ENCODE measurements around the gene LPP. TPM values are rescaled to one million over a fixed set of nuclear protein-coding genes. Genes with fewer than 3 reads are reported as not detected.
A peak's percentile ranks its signal among the peaks of the same experiment; 100 is the strongest.
"Not testable (repeated sequence)": the region's sequence is repeated elsewhere in the genome, so short reads cannot be mapped to it uniquely, and the experiment has no call there.

The LPP gene
- total RNA-seq, 6 experiments from 2014 or later = 84.1 to 121 (median 102) TPM

GRCh38 chr3:188124184-188124583 lies 29.8 kb upstream of the LPP start:
- H3K4me1 Mint-ChIP-seq (ENCODE audit: low read depth) = peaks cover 25% of the 10 kb centered on the region
- no peak overlapping the region for H3K27ac Mint-ChIP-seq
- TF ChIP-seq CTCF (IDR thresholded peaks at IDR 0.05) = no peak
- H3K4me3 Mint-ChIP-seq = no peak overlapping the region
- no peaks in the 10 kb centered on the region for H3K9me3 Mint-ChIP-seq
- no peaks in the 10 kb centered on the region for H3K36me3 Mint-ChIP-seq (ENCODE audit: low read depth)
- DNase-seq = no peak
- H3K27me3 Mint-ChIP-seq (ENCODE audit: insufficient read depth) = no peaks in the 10 kb centered on the region; the same call in 1 of the 2 replicates

- H3K4me1 Mint-ChIP-seq (ENCODE audit: low read depth) = peaks cover 32% of the 10 kb centered on the region
- no peak overlapping the region; the same call in 1 of the 2 replicates for H3K4me3 Mint-ChIP-seq
- DNase-seq = no peak
- H3K36me3 Mint-ChIP-seq (ENCODE audit: low read depth) = no peaks in the 10 kb centered on the region
- no peaks in the 10 kb centered on the region; the same call in 1 of the 2 replicates for H3K27me3 Mint-ChIP-seq (ENCODE audit: insufficient read depth)
- H3K27ac Mint-ChIP-seq = no peak overlapping the region
- TF ChIP-seq CTCF (IDR thresholded peaks at IDR 0.05) = no peak
- no peaks in the 10 kb centered on the region for H3K9me3 Mint-ChIP-seq
Measured at GRCh38 chr3:188125076-188125475, 28.9 kb upstream of the LPP start.

GRCh38 chr3:188126276-188126675 lies 27.7 kb upstream of the LPP start:
- peak; percentile 28 for DNase-seq
- H3K4me1 Mint-ChIP-seq (ENCODE audit: low read depth) = peaks cover 42% of the 10 kb centered on the region

GRCh38 chr3:188126934-188127333 lies 27.0 kb upstream of the LPP start:
- Mint-ChIP-seq H3K36me3 (ENCODE audit: low read depth) (0 out of 2 replicates have a peak, but pooled peaks cover 4% of the 10 kb centered on the region), H3K4me3 (no peak overlapping the region), H3K4me1 (ENCODE audit: low read depth) (peaks cover 49% of the 10 kb centered on the region), H3K27me3 (ENCODE audit: insufficient read depth) (no peaks in the 10 kb centered on the region), H3K9me3 (no peaks in the 10 kb centered on the region), H3K27ac (no peak overlapping the region)
- DNase-seq = no peak
- TF ChIP-seq CTCF (IDR thresholded peaks at IDR 0.05) = no peak

More at GRCh38 chr3:188126276-188126675, 27.7 kb upstream of the LPP start:
- Mint-ChIP-seq H3K27ac (no peak overlapping the region), H3K36me3 (ENCODE audit: low read depth) (no peaks in the 10 kb centered on the region), H3K4me3 (no peak overlapping the region), H3K9me3 (no peaks in the 10 kb centered on the region), H3K27me3 (ENCODE audit: insufficient read depth) (no peaks in the 10 kb centered on the region)
- TF ChIP-seq CTCF (IDR thresholded peaks at IDR 0.05) = no peak

GRCh38 chr3:188128905-188129304 lies 25.1 kb upstream of the LPP start:
- no peak for DNase-seq
- Mint-ChIP-seq H3K27me3 (ENCODE audit: insufficient read depth) (no peaks in the 10 kb centered on the region), H3K4me1 (ENCODE audit: low read depth) (peaks cover 58% of the 10 kb centered on the region), H3K27ac (no peak overlapping the region), H3K36me3 (ENCODE audit: low read depth) (0 out of 2 replicates have a peak, but pooled peaks cover 5% of the 10 kb centered on the region), H3K9me3 (peaks cover under 1% of the 10 kb centered on the region; the same call in 1 of the 2 replicates), H3K4me3 (no peak overlapping the region)
- TF ChIP-seq CTCF (IDR thresholded peaks at IDR 0.05) = no peak

- not testable (repeated sequence) for H3K27me3 Mint-ChIP-seq (ENCODE audit: insufficient read depth); H3K9me3 Mint-ChIP-seq; H3K4me3 Mint-ChIP-seq; H3K27ac Mint-ChIP-seq; H3K36me3 Mint-ChIP-seq (ENCODE audit: low read depth); DNase-seq
- H3K4me1 Mint-ChIP-seq (ENCODE audit: low read depth) = peaks cover 53% of the 10 kb centered on the region
Measured at GRCh38 chr3:188131023-188131422, 22.9 kb upstream of the LPP start.

All from HFFc6 (cell line).